ENCODE measurements around the gene MTMR4.
A peak's percentile ranks its signal among the peaks of the same experiment; 100 is the strongest.
"Not testable (repeated sequence)": the region's sequence is repeated elsewhere in the genome, so short reads cannot be mapped to it uniquely, and the experiment has no call there.

The MTMR4 gene

GRCh38 chr17:58513965-58514769 is at the start of gene MTMR4:
TSS of gene MTMR4 (minus strand) at chr17:58514638. CDS start at chr17:58514407, 231 bp downstream.
- DNase-seq: peak; percentile 87

DNA sequence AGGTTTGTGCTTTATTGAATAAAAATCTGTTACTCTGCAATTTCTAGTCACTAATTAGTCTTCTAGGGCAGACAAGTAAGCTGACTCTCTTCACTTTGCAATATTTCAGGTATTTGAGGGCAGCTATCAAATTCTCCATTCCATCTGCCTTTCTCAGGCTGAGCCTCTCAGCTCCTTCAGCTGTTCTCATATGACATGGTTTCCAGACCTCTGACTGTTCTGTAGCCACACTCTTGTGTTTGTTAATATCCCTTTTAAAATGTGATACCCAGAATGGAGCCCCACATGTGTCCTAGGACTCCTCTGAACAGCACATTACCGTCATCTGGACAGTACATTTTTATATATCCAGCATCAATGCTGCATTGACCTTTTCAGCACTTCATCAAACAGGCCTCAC is 46.1 kb upstream of the MTMR4 start:
- DNase-seq: no peak

- no peak for DNase-seq
These were observed 43.5 kb upstream of the MTMR4 start for GRCh38 chr17:58557981-58558380.

GRCh38 chr17:58556833-58557250 is 42.4 kb upstream of the MTMR4 start:
- DNase-seq: no peak

DNA sequence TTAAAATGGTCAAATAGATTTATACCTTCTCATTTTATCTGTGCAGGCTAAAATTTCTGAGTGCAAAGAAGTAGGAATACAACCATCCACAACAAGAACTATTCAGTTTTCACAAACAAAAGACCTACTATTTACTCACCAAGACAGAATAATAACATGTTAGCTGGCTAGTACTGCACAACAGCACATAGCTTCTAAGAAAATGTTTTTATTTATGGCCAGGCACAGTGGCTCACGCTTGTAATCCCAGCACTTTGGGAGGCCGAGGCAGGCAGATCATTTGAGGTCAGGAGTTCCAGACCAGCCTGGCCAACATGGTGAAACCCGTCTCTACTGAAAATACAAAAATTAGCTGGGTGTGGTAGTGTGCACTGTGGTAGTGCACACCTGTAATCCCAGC is 40.7 kb upstream of the MTMR4 start:
- not testable (repeated sequence) for DNase-seq

DNA sequence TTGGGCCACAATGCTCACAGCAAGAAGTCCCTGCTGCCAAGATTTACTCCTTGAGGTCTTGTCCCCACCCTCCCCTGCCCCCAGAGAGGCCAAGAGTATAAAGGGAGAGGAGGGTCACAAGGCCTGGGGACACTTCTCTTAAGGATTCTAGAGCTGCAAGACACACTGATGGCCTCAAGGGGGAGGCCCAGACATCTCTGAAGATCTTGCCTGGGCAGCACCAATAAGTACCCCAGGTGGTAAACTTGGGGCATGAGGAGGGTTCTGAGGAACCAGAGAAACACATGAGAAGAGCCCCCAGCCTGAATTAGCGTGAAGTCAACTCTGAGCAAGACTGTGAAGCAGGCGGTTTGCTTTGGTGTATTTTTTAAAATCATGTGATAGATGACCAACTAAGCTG is 26.8 kb upstream of the MTMR4 start:
- no peak for DNase-seq

GRCh38 chr17:58539698-58540097 is 25.3 kb upstream of the MTMR4 start:
- no peak for DNase-seq

DNA sequence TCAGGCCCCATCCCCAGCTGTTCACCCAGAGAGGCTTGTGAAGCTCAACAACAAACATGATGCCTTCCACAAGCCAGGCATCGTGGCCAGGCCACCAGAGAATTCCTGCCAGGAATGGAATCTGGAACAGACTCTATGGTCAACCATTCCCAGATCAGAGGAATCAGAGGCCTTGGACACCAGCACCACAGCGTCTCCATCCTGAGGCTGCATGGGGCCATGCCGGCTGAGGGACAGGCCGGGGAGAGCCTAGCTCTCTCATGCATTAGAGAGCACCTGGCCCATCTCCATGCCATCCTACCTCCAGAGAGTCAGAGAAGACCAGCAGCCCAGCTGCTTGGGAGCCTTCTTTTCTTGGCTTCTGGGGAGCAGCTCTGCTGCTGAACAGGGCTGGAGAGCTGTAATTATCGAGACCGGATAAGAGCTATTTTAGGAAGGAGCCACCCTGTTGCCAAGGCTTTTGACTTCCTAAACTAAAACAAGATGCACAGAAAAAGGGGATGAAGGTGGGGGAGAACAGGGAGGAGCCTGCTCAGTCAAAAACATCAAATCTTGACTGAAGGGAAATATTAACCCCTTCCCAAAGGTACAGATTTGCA is 24.5 kb upstream of the MTMR4 start:
- no peak for DNase-seq

DNA sequence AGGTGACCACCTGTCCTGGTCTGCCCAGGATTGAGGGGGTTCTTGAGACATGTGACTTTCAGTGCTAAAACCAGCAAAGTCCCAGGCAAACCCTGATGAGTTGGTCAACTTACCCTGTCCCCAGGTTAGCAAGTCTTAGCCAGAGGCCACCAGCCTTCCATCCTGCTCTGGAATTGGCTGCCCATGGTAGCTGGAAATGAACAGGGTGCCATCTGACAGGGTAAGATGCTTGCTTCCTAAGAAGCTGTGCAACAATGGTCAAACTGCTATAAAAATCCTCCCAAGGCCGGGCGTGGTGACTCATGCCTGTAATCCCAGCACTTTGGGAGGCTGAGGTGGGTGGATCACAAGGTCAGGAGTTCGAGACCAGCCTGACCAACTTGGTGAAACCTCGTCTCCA is 22.8 kb upstream of the MTMR4 start:
- DNase-seq: no peak

GRCh38 chr17:58536542-58536941 is 22.1 kb upstream of the MTMR4 start:
- DNase-seq: no peak

DNA sequence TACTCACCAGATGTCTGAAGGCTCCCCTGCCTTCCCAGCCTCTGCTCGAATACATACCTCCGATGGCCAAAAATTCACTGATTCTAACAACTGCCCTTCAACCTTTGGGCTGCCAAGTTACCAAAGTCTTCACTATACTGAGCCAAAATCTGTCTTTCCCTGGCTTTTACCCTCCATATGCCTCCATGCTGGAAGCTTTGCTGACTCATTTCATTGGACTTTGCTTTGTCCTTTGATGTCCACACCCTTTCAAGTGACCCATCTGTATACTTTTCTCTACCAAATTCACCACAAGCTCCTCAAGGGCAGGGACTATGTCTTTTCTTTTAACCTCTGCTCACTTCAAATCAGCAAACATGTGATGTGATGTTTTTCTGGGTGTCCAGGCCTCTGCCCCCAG is 21.0 kb upstream of the MTMR4 start:
- no peak for DNase-seq

DNA sequence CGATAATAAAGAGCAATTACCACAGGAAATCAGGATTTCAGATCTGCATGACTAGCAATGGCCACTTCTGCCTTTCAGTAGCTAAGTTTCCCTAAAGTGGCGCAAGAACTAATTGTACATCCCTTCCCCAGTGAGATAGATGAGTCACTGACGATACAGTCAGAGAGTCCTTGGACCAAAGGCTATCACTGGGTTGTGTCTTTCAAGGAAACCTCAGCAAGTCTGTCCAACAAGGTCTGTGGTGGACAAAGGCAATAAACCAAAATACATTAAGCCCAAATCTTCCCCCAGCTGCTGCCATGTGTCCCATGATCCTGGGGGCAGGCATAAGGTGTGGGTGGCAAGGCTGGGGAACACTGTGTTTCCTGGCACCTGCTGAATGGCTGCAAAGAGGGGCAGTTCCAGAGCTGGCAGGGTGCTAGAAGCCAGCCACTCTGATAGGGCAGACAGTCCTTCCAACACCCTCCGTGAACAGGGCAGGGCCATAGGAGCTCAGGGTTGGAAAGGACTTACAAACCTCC is 20.5 kb upstream of the MTMR4 start:
- no peak for DNase-seq

DNA sequence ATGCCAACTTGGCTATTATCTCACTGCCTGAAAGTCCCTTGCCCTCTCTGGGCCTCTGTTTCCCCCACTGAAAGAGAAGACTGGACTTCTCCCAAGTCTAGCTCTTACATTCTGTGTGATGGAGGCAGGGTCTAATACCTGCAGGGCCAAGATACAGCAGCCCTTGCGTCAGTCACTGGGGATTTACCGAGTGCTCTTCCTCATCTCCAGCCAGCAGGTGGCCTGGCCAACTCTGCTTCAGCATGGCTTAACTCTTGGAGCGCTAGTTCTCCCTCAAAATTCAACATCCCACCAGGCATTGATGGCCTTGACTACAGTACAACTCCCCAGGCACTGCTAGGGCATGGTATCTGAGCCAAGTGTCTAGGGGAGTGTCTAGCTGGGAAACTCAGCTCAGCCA is 19.9 kb upstream of the MTMR4 start:
- DNase-seq: no peak

- DNase-seq: no peak
These were observed 19.3 kb upstream of the MTMR4 start for GRCh38 chr17:58533616-58534188.

GRCh38 chr17:58532555-58532951 is 18.1 kb upstream of the MTMR4 start:
- no peak for DNase-seq

DNA sequence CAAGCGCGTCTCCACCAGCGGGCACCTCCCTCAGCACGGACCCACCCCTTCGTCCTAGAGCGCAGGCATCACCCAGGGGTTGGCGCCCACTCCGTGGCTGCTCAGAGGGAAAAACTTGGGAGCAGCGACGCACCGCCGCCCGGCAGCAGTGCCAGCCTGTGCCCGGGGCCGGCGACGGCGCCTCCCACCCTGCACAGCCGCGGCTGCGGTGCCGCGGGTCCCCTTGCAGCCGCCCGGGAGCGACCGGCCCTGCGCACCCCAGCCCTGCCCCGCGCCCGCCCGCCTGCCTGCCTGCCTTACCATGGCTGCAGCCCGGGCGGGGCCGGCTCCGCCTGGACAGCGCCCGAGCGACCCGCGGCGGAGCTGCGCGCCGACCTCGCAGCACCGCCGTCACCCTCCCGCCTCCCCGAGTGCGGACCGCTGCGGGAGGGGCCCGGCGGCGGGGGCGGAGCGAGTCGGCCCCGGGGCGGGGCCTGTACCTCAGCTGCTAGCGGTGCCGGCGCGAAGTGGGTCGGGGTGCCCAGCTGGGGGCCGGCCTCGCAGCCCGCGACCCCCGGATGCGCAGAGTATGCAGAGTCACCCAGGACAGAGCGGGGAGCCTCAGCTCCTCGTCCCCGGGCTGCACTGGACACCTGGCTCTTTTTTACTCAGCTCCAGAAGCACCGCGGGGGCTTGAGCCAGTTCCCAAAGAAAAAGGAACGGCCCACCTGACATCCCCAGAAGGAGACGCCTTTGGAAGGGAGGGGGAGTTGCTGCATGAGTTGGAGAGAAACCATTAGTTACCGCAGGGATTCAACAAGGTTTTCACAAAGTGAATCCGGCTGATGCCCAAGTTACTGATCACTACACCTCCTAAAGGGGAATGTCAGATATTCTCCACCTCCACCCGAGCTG is 17.5 kb upstream of the MTMR4 start:
- DNase-seq: peak; percentile 76

DNA sequence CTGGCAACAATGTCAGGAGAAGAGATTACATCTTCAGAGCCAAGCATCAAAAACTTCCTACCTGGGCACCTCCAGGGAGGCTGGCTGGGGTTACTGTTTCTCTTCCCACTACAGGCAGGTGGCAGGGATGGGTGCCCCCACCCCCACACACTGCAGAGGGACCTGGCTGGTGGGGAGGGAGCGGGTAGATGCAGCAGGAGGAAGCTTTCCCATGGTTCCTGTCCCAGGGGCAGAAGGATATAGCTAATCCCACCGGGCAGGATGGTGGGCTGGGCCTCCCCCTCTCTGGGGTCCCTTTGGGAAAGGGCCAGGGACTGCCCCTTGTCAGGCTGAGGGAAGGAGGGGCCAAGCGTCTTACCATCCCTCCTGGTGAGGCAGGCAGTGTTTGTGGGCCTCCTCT is 16.7 kb upstream of the MTMR4 start:
- no peak for DNase-seq

GRCh38 chr17:58530655-58531054 is 16.2 kb upstream of the MTMR4 start:
- DNase-seq: no peak

DNA sequence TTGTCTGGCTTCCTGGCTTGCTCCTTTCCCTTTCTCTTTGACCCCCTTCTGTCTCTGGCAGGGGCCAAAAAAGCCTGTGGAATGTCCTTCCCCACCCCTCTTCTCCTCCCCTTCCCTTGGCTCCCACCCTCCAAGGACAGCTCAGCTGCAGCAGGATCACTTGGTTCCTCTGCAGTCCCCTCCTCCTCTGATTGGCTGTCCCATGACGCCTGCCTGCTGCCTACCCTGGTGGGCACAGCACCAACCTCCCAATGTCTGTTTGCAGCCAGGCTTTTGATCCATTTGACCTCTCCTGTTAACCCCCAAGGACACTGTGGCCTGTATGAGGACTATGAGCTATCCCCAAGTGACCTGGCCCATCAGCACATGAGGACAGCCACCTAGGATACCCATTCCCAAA is 14.8 kb upstream of the MTMR4 start:
- no peak for DNase-seq

- no peak for DNase-seq
These were observed 14.0 kb upstream of the MTMR4 start for GRCh38 chr17:58528443-58528842.

GRCh38 chr17:58527949-58528348 is 13.5 kb upstream of the MTMR4 start:
- no peak for DNase-seq

DNA sequence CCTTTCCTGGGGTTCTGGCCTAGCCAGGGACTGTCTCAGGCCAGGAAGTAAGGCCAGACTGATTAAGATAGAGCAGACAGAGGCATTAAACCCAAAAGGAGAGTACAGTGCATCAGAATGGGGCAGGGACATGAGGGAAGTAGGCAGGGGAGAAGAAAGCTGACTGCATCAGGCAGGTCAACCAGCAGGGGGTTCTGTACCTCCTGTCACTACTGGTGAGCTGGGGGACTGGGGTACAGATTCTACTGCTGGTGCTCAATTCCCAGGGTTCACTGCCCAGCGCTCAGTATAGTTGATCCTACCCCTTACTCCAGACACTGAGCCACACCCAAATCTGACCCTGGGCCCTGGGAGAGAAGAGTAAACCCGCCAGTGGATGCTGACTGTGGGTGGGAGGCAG is 12.9 kb upstream of the MTMR4 start:
- DNase-seq: no peak

DNA sequence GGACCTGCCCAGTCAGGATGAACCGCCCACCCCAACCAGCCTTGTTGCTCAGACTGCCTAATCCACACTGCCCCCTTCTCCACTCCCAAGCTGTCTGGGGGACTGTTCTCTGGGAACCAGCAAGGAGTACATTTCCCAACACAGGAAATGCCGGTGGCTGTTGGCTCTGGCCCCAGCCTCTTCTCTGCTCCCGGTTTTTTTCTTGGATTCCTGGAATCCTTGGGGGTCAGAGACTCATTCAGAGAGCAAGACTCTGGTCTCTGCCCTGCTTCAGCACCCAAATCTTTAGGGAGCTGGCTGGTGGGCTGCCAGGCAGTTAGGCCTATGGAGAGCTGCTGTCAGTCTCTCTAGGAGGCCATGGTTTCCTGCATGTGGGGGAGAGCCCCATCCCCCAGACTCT is 10.8 kb upstream of the MTMR4 start:
- DNase-seq: no peak

Data from activated CD8-positive, alpha-beta memory T cell treated with anti-CD3 and anti-CD28 coated beads, Interleukin-2, amount 50 U/mL, for 48 hours (primary cell).